GM18526 (cell line): ENCODE data around the gene LYZL1.

Experiments used
- POLR2A ChIP-seq: IDR thresholded peaks from 3 replicates; pipeline ENCODE4 v1.6.1; 2011; ENCODE audit not compliant: insufficient read length; ENCODE audit errors: extremely low read depth

The LYZL1 gene

DNA sequence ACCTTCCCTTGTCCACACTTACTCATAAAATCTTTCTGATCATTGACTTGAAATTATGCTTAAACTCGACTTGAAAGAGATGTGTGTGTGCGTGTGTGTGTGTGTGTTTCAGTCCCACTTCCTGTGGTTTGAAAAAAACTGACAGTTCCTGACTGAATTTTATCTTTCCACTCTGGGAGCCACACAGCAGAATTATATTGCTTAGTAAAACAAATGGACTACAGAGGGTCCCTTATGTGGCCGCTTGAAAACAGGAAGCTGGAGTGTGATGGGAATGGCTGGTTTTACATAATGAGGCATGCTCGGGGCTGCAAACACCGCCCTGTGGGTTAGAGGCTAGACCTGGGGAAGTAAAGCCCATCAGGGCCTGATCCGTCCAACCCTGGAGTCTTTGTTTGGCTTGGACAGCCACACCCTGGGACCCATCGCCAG is 54.8 kb downstream of the LYZL1 start:
- no peak for TF ChIP-seq POLR2A

DNA sequence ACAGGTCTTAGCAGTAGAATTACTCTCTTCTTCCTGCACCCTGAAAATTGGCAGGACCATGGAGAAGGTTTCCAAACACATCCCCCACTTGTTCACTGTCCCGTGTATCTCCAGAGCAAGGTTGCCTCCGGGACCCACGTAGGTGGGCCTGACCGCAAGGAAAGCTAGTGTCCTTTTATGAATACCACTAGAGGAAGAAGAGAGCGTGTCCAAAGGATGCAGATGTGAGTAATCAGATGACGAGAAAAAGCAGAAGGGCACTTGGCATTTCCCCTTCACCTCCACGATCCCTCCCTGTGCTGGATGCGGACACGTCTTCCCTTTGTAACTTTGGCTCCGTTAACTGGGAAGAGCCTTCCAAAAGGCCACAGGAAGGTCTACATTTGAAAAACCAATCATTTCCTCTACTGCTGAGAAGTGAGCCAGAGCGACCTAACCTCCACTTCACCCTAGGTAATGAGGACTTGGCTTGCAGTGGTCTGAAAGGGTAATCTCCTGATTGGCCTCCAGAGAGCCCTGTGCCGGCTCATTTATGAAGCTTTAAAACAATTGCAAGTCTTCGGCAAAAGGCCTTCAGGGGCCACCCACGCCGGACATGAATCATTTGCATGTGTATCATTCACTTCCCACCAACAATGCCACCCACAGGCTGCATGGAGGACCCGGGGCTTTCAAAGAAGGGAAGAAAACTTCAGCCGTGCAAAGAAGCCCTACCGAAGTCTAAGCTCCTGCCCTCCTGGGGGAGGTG is 55.4 kb downstream of the LYZL1 start:
- no peak for TF ChIP-seq POLR2A

GRCh38 chr10:29345144-29345909 is 56.5 kb downstream of the LYZL1 start:
- no peak for TF ChIP-seq POLR2A

GRCh38 chr10:29345910-29346209 is 57.0 kb downstream of the LYZL1 start:
- TF ChIP-seq POLR2A, result no peak

DNA sequence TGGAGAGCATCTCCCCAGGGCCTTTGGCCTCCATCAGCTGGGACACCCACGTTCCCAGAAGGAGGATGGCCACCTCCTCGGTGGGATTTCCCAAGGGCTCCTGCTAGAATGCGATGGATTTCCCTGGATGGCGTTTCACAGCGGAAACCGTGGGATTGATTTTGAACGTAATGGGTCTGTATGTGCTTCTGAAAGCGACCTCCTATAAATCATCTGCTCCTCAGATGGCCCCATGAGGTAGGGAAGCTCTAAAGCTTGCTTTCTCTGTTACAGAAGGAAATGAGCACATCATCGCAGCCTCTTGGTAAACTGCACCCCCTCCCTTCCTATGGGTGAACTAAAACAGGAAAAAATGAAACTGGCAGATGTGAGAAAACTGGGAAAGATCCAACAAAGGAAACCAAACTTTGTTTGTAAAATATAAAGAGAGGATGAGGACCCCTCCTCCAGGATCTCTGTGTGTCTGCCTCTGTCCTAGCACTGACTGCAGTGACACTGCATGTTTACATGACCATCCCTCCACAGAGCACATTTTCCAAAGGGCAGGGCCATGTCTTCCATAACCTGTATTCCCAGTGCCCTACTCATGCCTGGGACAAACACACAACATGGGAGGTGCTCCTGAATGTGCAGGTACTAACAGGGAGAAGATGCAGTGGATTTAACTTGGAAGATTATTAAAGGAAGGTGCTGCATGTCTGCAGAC is 57.6 kb downstream of the LYZL1 start:
- TF ChIP-seq POLR2A, result no peak

GRCh38 chr10:29348836-29349235 is 60.0 kb downstream of the LYZL1 start:
- TF ChIP-seq POLR2A, result no peak

DNA sequence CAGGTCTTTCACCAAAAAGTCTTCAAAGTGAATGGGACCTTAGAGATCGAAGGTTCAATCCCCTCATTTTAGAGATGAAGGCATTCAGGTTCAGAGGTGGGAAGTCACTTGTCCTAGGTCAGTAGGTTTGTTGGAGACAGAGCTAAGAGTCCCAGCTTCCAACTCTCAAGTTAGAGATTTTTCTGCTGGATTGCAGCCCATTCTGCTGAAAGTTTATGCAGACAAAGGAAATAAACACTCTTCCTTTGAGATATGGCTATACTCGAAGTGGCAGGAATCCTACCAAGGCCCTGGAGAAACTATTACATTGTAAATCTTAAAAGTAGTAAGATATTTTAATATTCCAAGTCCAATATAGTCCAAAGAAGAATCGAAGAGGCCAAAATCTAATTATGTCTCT is 64.4 kb downstream of the LYZL1 start:
- TF ChIP-seq POLR2A, result no peak

- TF ChIP-seq POLR2A, result no peak
Measured at GRCh38 chr10:29353887-29354561, 65.2 kb downstream of the LYZL1 start.

GRCh38 chr10:29355411-29355991 is 66.6 kb downstream of the LYZL1 start:
- TF ChIP-seq POLR2A, result no peak

DNA sequence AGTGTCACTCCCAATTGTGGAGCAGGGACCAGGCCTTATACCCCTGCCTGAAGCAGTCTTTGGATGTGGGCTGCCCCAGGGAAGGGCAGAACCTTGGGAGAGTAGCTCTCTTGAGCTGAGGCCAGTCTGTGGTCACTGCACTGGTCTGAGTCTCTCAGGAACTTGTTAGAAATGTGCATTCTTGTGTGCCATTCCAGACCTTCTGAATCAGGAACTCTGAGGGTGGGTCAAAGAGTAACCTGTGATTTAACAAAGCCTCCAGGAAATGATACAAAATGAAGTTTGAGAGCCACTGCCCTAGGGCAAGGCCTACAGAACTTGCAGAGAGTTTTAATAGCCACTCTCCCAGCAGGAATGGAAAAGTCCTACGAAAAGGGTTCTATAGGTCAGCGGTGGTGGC is 68.1 kb downstream of the LYZL1 start:
- TF ChIP-seq POLR2A, result no peak

DNA sequence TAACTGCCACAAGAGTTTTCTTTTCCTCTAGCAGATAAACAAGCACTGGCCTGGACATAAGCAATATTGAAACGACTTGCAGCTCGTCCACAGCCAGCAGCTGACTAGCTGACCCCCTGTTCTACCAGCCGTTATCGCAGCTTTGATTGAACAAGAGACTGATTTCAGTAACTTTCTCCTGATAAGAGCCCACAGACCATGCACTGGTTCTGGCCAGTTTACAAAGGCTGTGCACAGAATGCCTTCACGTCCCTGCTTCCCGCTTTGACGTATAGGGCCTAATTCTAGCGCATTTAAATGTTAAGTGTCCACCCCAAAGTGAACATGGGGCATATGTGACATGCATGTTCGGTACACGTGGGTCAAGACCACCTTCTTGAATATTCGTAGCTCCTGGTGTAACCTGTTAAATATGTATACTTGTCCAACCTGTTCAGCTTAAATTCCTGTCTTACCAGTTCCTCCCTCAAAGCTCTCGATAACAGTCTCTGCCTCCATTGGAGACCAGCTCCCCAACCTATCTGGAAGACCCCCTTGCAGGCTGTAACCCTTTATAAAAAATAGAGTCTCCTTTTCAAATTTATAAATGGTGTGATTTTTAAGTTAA is 69.2 kb downstream of the LYZL1 start:
- TF ChIP-seq POLR2A, result no peak
